ENCODE measurements around the gene IFT52. TPM values are rescaled to one million over a fixed set of nuclear protein-coding genes. Genes with fewer than 3 reads are reported as not detected.
"Not testable (repeated sequence)": the region's sequence is repeated elsewhere in the genome, so short reads cannot be mapped to it uniquely, and the experiment has no call there.

IFT52 gene
- total and polyA plus RNA-seq, 5 donors, result 8.1 to 14.1 (median 11.4) TPM

GRCh38 chr20:43586641-43587040 is 4.1 kb upstream of the IFT52 start:
- WGBS, result 85% methylated on average over 8 of the region's 8 CpGs
- no peak overlapping the region for H3K27ac ChIP-seq (ENCODE audit: low read length)
- intact Hi-C loops (cut with DNase I), result no loop called here
- peaks cover 2% of the 10 kb centered on the region for H3K4me1 ChIP-seq (ENCODE audit: control insufficient read depth, insufficient read depth, low read length)
- DNase-seq (no peak), ATAC-seq (no peak)
- H3K27me3 ChIP-seq (ENCODE audit: control insufficient read depth, insufficient read depth), result no peaks in the 10 kb centered on the region
- H3K9me3 ChIP-seq (ENCODE audit: control insufficient read depth, low read length), result no peaks in the 10 kb centered on the region
- H3K4me3 ChIP-seq (ENCODE audit: low read length), result no peak overlapping the region

GRCh38 chr20:43588526-43588925 is 2.2 kb upstream of the IFT52 start:
- H3K9me3 ChIP-seq (ENCODE audit: control insufficient read depth, low read length); H3K27me3 ChIP-seq (ENCODE audit: control insufficient read depth, insufficient read depth); ATAC-seq; intact Hi-C loops (cut with DNase I); H3K4me1 ChIP-seq (ENCODE audit: control insufficient read depth, insufficient read depth, low read length); H3K27ac ChIP-seq (ENCODE audit: low read length); DNase-seq; H3K4me3 ChIP-seq (ENCODE audit: low read length): not testable (repeated sequence)
- 86% methylated on average over 10 of the region's 10 CpGs for WGBS

GRCh38 chr20:43590036-43590391 is 723 bp upstream of the IFT52 start:
- peaks cover 2% of the 10 kb centered on the region for H3K4me1 ChIP-seq (ENCODE audit: control insufficient read depth, insufficient read depth, low read length)
- peak in 1 of 3 donors; percentile 14 for DNase-seq
- H3K27ac ChIP-seq (ENCODE audit: low read length), result peak overlapping the region; percentile 83
- peak overlapping the region; percentile 86 for H3K4me3 ChIP-seq (ENCODE audit: low read length)
- WGBS, result 31% methylated on average over 9 of the region's 9 CpGs
- H3K27me3 ChIP-seq (ENCODE audit: control insufficient read depth, insufficient read depth), result no peaks in the 10 kb centered on the region
- ATAC-seq, result peak; percentile 4 to 9
- intact Hi-C loops (cut with DNase I), result loop anchor here in 1 of 4 donors (10.0 kb wide), 1 partner anchor 135 kb away; the partner anchor contains the start of gene SRSF6
- H3K9me3 ChIP-seq (ENCODE audit: control insufficient read depth, low read length), result no peaks in the 10 kb centered on the region

GRCh38 chr20:43601960-43602359 is 11.2 kb downstream of the IFT52 start:
- intact Hi-C loops (cut with DNase I); DNase-seq; H3K4me1 ChIP-seq (ENCODE audit: control insufficient read depth, insufficient read depth, low read length); H3K9me3 ChIP-seq (ENCODE audit: control insufficient read depth, low read length); H3K27ac ChIP-seq (ENCODE audit: low read length); H3K27me3 ChIP-seq (ENCODE audit: control insufficient read depth, insufficient read depth); ATAC-seq; H3K4me3 ChIP-seq (ENCODE audit: low read length): not testable (repeated sequence)
- 93% methylated on average over 8 of the region's 8 CpGs for WGBS

- ATAC-seq (no peak), DNase-seq (no peak)
- intact Hi-C loops (cut with DNase I), result no loop called here
- 62% methylated on average over 1 of the region's 1 CpG for WGBS
- no peak overlapping the region for H3K27ac ChIP-seq (ENCODE audit: low read length)
- no peaks in the 10 kb centered on the region for H3K9me3 ChIP-seq (ENCODE audit: control insufficient read depth, low read length)
- no peaks in the 10 kb centered on the region for H3K4me1 ChIP-seq (ENCODE audit: control insufficient read depth, insufficient read depth, low read length)
- H3K4me3 ChIP-seq (ENCODE audit: low read length), result no peak overlapping the region
- no peaks in the 10 kb centered on the region for H3K27me3 ChIP-seq (ENCODE audit: control insufficient read depth, insufficient read depth)
Observed at GRCh38 chr20:43603124-43603523, 12.4 kb downstream of the IFT52 start.

GRCh38 chr20:43605715-43606114 is 15.0 kb downstream of the IFT52 start:
- DNase-seq (no peak), ATAC-seq (no peak)
- intact Hi-C loops (cut with DNase I), result no loop called here
- H3K27ac ChIP-seq (ENCODE audit: low read length), result no peak overlapping the region
- 97% methylated on average over 9 of the region's 9 CpGs for WGBS
- no peaks in the 10 kb centered on the region for H3K27me3 ChIP-seq (ENCODE audit: control insufficient read depth, insufficient read depth)
- no peak overlapping the region for H3K4me3 ChIP-seq (ENCODE audit: low read length)
- H3K4me1 ChIP-seq (ENCODE audit: control insufficient read depth, insufficient read depth, low read length), result no peaks in the 10 kb centered on the region
- H3K9me3 ChIP-seq (ENCODE audit: control insufficient read depth, low read length), result no peaks in the 10 kb centered on the region

- intact Hi-C loops (cut with DNase I); DNase-seq: not testable (repeated sequence)
Observed at GRCh38 chr20:43607278-43607677, 16.5 kb downstream of the IFT52 start.

GRCh38 chr20:43631598-43631997 is 40.9 kb downstream of the IFT52 start:
- 87% methylated on average over 8 of the region's 8 CpGs for WGBS
- intact Hi-C loops (cut with DNase I), result no loop called here
- H3K9me3 ChIP-seq (ENCODE audit: control insufficient read depth, low read length), result no peaks in the 10 kb centered on the region
- no peaks in the 10 kb centered on the region for H3K4me1 ChIP-seq (ENCODE audit: control insufficient read depth, insufficient read depth, low read length)
- ATAC-seq (peak; percentile 71 to 80), DNase-seq (no peak)
- H3K27me3 ChIP-seq (ENCODE audit: control insufficient read depth, insufficient read depth), result no peaks in the 10 kb centered on the region
- no peak overlapping the region for H3K4me3 ChIP-seq (ENCODE audit: low read length)
- no peak overlapping the region for H3K27ac ChIP-seq (ENCODE audit: low read length)

More at GRCh38 chr20:43607278-43607677, 16.5 kb downstream of the IFT52 start:
- ATAC-seq; H3K27me3 ChIP-seq (ENCODE audit: control insufficient read depth, insufficient read depth); H3K9me3 ChIP-seq (ENCODE audit: control insufficient read depth, low read length); H3K27ac ChIP-seq (ENCODE audit: low read length); H3K4me3 ChIP-seq (ENCODE audit: low read length); H3K4me1 ChIP-seq (ENCODE audit: control insufficient read depth, insufficient read depth, low read length): not testable (repeated sequence)
- WGBS, result 99% methylated on average over 30 of the region's 30 CpGs

GRCh38 chr20:43636429-43636828 is 45.7 kb downstream of the IFT52 start:
- Histone ChIP-seq H3K27me3 (ENCODE audit: control insufficient read depth, insufficient read depth) (no peaks in the 10 kb centered on the region), H3K4me3 (ENCODE audit: low read length) (no peak overlapping the region), H3K27ac (ENCODE audit: low read length) (no peak overlapping the region), H3K4me1 (ENCODE audit: control insufficient read depth, insufficient read depth, low read length) (no peaks in the 10 kb centered on the region), H3K9me3 (ENCODE audit: control insufficient read depth, low read length) (no peaks in the 10 kb centered on the region)
- intact Hi-C loops (cut with DNase I), result no loop called here
- no peak for ATAC-seq
- DNase-seq, result no peak
- WGBS, result over 99% methylated on average over 2 of the region's 2 CpGs

- intact Hi-C loops (cut with DNase I), result no loop called here
- 97% methylated on average over 4 of the region's 4 CpGs for WGBS
- H3K27me3 ChIP-seq (ENCODE audit: control insufficient read depth, insufficient read depth), result no peaks in the 10 kb centered on the region
- no peaks in the 10 kb centered on the region for H3K4me1 ChIP-seq (ENCODE audit: control insufficient read depth, insufficient read depth, low read length)
- no peak overlapping the region for H3K4me3 ChIP-seq (ENCODE audit: low read length)
- no peak for ATAC-seq
- no peaks in the 10 kb centered on the region for H3K9me3 ChIP-seq (ENCODE audit: control insufficient read depth, low read length)
- no peak overlapping the region for H3K27ac ChIP-seq (ENCODE audit: low read length)
- no peak for DNase-seq
Observed at GRCh38 chr20:43642548-43642947, 51.8 kb downstream of the IFT52 start.

GRCh38 chr20:43650997-43651525 is 60.3 kb downstream of the IFT52 start:
- Histone ChIP-seq H3K9me3 (ENCODE audit: control insufficient read depth, low read length) (no peaks in the 10 kb centered on the region), H3K4me3 (ENCODE audit: low read length) (no peak overlapping the region), H3K4me1 (ENCODE audit: control insufficient read depth, insufficient read depth, low read length) (no peaks in the 10 kb centered on the region), H3K27me3 (ENCODE audit: control insufficient read depth, insufficient read depth) (no peaks in the 10 kb centered on the region), H3K27ac (ENCODE audit: low read length) (no peak overlapping the region)
- 69% methylated on average over 3 of the region's 3 CpGs for whole genome bisulfite sequencing
- intact Hi-C loops (cut with DNase I), result no loop called here
- ATAC-seq, result no peak
- DNase-seq, result no peak

- DNase-seq; H3K27ac ChIP-seq (ENCODE audit: low read length); ATAC-seq; H3K4me3 ChIP-seq (ENCODE audit: low read length); H3K9me3 ChIP-seq (ENCODE audit: control insufficient read depth, low read length); intact Hi-C loops (cut with DNase I); H3K27me3 ChIP-seq (ENCODE audit: control insufficient read depth, insufficient read depth); H3K4me1 ChIP-seq (ENCODE audit: control insufficient read depth, insufficient read depth, low read length): not testable (repeated sequence)
- 95% methylated on average over 10 of the region's 10 CpGs for WGBS
Observed at GRCh38 chr20:43651650-43652184, 61.0 kb downstream of the IFT52 start.

Measured in right cardiac atrium (tissue), 5 donors.